ENCODE results near the gene IFI16. TPM values are rescaled to one million over a fixed set of nuclear protein-coding genes. Genes with fewer than 3 reads are reported as not detected.
"Not testable (repeated sequence)": the region's sequence is repeated elsewhere in the genome, so short reads cannot be mapped to it uniquely, and the experiment has no call there.

The IFI16 gene
- total and polyA plus RNA-seq, 12 donors, result 39.4 to 130 (median 95.3) TPM

DNA sequence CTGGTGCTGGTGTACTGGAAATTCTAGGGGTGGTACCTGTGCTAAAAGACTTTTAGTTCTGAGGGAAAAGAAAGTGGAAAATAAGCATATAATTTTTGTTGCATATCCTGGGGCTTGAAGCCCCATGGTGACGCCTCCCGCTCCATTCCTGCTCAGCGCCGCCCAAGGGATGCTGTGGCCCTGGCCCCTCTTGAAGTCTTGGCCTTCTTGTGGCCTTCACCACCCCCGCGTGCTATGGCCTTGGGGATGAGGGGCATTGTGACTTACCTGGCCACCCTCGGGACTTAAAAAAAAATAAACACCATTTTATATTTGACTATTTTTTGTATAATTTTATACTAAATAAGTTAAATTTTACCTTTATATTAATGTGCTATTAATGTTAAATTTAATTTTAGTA, 15.3 kb downstream of the IFI16 start:
- H3K9me3 ChIP-seq (replicated peaks in 1 of 3), result no peaks in the 10 kb centered on the region
- no peak overlapping the region for H3K27ac ChIP-seq
- no peaks in the 10 kb centered on the region for H3K27me3 ChIP-seq
- no peak overlapping the region for H3K4me3 ChIP-seq
- 84 to 90% (median 87%) methylated on average over 7 of the region's 7 CpGs for WGBS, 4 donors
- no peak for DNase-seq
- intact Hi-C loops (cut with DNase I), result no loop called here
- H3K36me3 ChIP-seq (replicated peaks in 1 of 2), result peaks cover 0 to 30% of the 10 kb centered on the region in 2 donors
- no peak for TF ChIP-seq POLR2A (IDR thresholded peaks at IDR 0.05)
- TF ChIP-seq, protein P1, sequence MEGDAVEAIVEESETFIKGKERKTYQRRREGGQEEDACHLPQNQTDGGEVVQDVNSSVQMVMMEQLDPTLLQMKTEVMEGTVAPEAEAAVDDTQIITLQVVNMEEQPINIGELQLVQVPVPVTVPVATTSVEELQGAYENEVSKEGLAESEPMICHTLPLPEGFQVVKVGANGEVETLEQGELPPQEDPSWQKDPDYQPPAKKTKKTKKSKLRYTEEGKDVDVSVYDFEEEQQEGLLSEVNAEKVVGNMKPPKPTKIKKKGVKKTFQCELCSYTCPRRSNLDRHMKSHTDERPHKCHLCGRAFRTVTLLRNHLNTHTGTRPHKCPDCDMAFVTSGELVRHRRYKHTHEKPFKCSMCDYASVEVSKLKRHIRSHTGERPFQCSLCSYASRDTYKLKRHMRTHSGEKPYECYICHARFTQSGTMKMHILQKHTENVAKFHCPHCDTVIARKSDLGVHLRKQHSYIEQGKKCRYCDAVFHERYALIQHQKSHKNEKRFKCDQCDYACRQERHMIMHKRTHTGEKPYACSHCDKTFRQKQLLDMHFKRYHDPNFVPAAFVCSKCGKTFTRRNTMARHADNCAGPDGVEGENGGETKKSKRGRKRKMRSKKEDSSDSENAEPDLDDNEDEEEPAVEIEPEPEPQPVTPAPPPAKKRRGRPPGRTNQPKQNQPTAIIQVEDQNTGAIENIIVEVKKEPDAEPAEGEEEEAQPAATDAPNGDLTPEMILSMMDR (IDR thresholded peaks at IDR 0.05), result no peak
- H3K4me1 ChIP-seq (replicated peaks in 1 of 2), result peaks cover 0 to 17% of the 10 kb centered on the region in 2 donors

DNA sequence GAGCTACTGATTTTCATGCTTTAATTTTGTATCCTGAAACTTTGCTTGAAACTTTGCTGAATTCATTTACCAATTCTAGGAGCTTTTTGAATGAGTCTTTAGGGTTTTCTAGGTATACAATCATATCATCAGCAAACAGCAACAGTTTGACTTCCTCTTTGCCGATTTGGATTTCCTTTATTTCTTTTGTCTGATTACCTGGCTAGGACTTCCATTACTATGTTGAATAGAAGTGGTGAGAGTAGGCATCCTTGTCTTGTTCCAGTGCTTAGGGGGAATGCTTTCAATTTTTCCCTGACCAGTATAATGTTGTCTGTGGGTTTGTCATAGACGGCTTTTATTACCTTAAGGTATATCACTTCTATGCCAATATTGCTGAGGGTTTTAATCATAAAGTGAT, 17.1 kb downstream of the IFI16 start:
- H3K9me3 ChIP-seq (replicated peaks in 1 of 3); H3K4me3 ChIP-seq; intact Hi-C loops (cut with DNase I); DNase-seq; H3K27ac ChIP-seq; H3K27me3 ChIP-seq: not testable (repeated sequence)
- peaks cover 0 to 29% of the 10 kb centered on the region in 2 donors for H3K36me3 ChIP-seq (replicated peaks in 1 of 2)
- H3K4me1 ChIP-seq (replicated peaks in 1 of 2), result peaks cover 0 to 16% of the 10 kb centered on the region in 2 donors
- WGBS, 4 donors, result 71 to 88% (median 79%) methylated on average over 2 of the region's 2 CpGs

DNA sequence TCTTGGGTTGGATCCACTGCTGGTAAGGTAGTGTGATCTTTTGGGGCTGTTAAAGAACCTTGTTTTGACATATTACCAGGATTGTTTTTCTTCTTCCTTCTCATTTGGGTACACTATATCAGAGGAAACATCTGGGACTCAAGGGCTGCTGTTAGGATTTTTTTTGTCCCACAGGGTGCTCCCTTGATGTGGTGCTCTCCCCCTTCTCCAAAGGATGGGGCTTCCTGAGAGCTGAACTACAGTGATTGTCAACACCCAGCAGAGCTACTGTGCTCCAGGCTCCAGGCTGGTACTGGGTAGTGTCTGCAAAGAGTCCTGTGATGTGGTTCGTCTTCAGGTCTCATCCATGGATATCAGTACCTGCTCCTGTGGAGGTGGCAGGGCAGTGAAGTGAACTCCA, 20.6 kb downstream of the IFI16 start:
- Histone ChIP-seq H3K27me3 (no peaks in the 10 kb centered on the region), H3K4me3 (no peak overlapping the region), H3K9me3 (replicated peaks in 1 of 3) (no peaks in the 10 kb centered on the region), H3K4me1 (replicated peaks in 1 of 2) (peaks cover 0 to 16% of the 10 kb centered on the region in 2 donors), H3K27ac (no peak overlapping the region), H3K36me3 (replicated peaks in 1 of 2) (peaks cover 0 to 45% of the 10 kb centered on the region in 2 donors)
- intact Hi-C loops (cut with DNase I), result no loop called here
- WGBS, 4 donors, result 94 to 100% (median 98%) methylated on average over 1 of the region's 1 CpG
- no peak for TF ChIP-seq POLR2A (IDR thresholded peaks at IDR 0.05)
- TF ChIP-seq, protein P1 (IDR thresholded peaks at IDR 0.05), result no peak
- no peak for DNase-seq

DNA sequence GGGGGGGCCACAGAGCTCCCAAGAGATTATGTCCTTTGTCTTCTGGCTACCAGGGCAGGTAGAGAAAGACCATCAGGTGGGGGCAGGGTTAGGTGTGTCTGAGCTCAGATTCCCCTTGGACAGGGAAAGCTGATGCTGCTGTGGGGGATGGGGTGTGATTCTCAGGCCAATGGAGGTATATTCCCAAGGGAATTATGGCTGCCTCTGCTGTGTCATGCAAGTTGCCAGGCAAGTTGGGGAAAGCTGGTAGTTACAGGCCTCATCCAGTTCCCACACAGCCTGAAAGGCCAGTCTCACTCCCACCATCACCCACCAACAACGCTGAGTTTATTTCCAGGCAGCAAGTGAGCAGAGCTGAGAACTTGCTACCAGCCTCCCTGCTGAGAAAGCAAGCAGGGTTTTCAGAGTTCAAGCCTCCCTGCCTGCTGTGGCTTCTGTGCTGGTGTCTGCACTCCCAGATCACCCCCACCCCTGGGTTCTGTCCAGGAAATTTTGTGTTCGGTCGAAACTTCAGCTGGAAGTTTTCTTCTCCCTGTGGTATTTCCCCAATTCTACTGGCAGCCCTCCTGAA, 21.3 kb downstream of the IFI16 start:
- no peaks in the 10 kb centered on the region for H3K27me3 ChIP-seq
- no peak overlapping the region for H3K27ac ChIP-seq
- peaks cover 0 to 52% of the 10 kb centered on the region in 2 donors for H3K36me3 ChIP-seq (replicated peaks in 1 of 2)
- DNase-seq, result no peak
- 59 to 95% (median 73%) methylated on average over 2 to 3 of the region's 3 CpGs for WGBS, 4 donors
- H3K4me1 ChIP-seq (replicated peaks in 1 of 2), result peaks cover 0 to 13% of the 10 kb centered on the region in 2 donors
- intact Hi-C loops (cut with DNase I), result no loop called here
- TF ChIP-seq POLR2A (IDR thresholded peaks at IDR 0.05), result no peak
- TF ChIP-seq, protein P1 (IDR thresholded peaks at IDR 0.05), result no peak
- H3K4me3 ChIP-seq, result no peak overlapping the region
- H3K9me3 ChIP-seq (replicated peaks in 1 of 3), result no peaks in the 10 kb centered on the region

DNA sequence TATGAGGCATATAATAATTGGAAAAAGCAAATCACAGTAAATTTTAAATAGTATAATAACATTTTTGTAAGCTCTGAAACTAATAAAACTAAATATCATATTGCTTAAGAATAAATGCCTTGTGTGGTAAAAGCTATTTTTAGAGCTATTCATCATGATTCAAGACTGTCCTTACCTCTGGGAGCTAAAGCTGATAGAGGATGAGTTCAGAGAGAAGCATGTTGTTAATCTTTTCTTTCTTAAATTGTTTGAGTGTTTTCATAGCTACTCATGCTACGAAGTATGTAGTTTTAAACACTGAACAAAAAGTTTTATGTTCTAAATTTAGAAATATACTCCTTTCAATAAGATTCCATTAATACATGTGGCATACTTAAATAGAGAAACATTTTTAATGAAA, 30.5 kb downstream of the IFI16 start:
- no peak overlapping the region for H3K4me3 ChIP-seq
- peaks cover 0 to 79% of the 10 kb centered on the region in 2 donors for H3K36me3 ChIP-seq (replicated peaks in 1 of 2)
- intact Hi-C loops (cut with DNase I), result no loop called here
- no peaks in the 10 kb centered on the region for H3K9me3 ChIP-seq (replicated peaks in 1 of 3)
- WGBS, 4 donors, result 74 to 92% (median 89%) methylated on average over 1 of the region's 1 CpG
- no peaks in the 10 kb centered on the region for H3K4me1 ChIP-seq (replicated peaks in 1 of 2)
- no peak overlapping the region for H3K27ac ChIP-seq
- TF ChIP-seq, protein P1 (IDR thresholded peaks at IDR 0.05), result no peak
- TF ChIP-seq POLR2A (IDR thresholded peaks at IDR 0.05), result no peak
- no peak for DNase-seq
- no peaks in the 10 kb centered on the region for H3K27me3 ChIP-seq

Measured in adrenal gland (tissue), 12 donors.